Gastroesophageal sphincter (tissue), 4 donors: ENCODE data around the gene RBPJ. TPM values are rescaled to one million over a fixed set of nuclear protein-coding genes. Genes with fewer than 3 reads are reported as not detected.

Experiments used
- ATAC-seq: fragments of 150-250 bp; one replicate; pipeline ENCODE4 v1.9.1; 2016; ENCODE audit warnings: mild to moderate bottlenecking, moderate library complexity
- H3K27ac ChIP-seq, 4 donors: fragments of 200-600 bp; sonication (generic) in 3 of 4; 1 replicate in 3 of 4; 2 replicates in 1 of 4; pipeline ENCODE4 v1.5.1; 2016 to 2019
- H3K27me3 ChIP-seq: fragments of 200-600 bp; sonication (generic); one replicate; pipeline ENCODE4 v1.5.1; 2019
- H3K36me3 ChIP-seq, 2 donors: fragments of 200-600 bp; sonication (generic); one replicate each; pipeline ENCODE4 v1.5.1; 2019; ENCODE audit warnings: control low read depth in 1 of 2
- H3K4me1 ChIP-seq, 3 donors: fragments of 200-600 bp; sonication (generic); 1 replicate in 2 of 3; 2 replicates in 1 of 3; pipeline ENCODE4 v1.5.1; 2016 to 2019; ENCODE audit warnings: control low read depth in 2 of 3
- H3K4me3 ChIP-seq, 2 donors: fragments of 200-600 bp; sonication (generic); one replicate each; pipeline ENCODE4 v1.5.1; 2019; ENCODE audit warnings: mild to moderate bottlenecking in 1 of 2, moderate library complexity in 1 of 2
- H3K9me3 ChIP-seq, 3 donors: fragments of 200-600 bp; sonication (generic); one replicate each; pipeline ENCODE4 v1.5.1; 2017 to 2019; ENCODE audit warnings: control low read depth in 2 of 3
- CTCF ChIP-seq, 4 experiments: fragments of 200-600 bp in 2 of 4; fragments of 450-650 bp in 2 of 4; sonication (generic) in 1 of 4; IDR thresholded peaks; one replicate each; pipeline ENCODE4 v1.5.1; 2017 to 2019; ENCODE audit warnings: antibody characterized with exemption in 4 of 4, mild to moderate bottlenecking in 2 of 4, moderate library complexity in 2 of 4
- EP300 ChIP-seq: sonication (generic); formaldehyde crosslinking; IDR thresholded peaks from one replicate; pipeline ENCODE4 v1.6.1; 2017; ENCODE audit warnings: antibody characterized with exemption, mild to moderate bottlenecking
- POLR2A ChIP-seq, 2 donors: fragments of 450-650 bp; IDR thresholded peaks; one replicate each; pipeline ENCODE4 v1.6.1; 2017; ENCODE audit warnings: antibody characterized with exemption in 2 of 2, mild to moderate bottlenecking in 2 of 2, moderate library complexity in 1 of 2
- POLR2AphosphoS5 ChIP-seq: sonication (generic); formaldehyde crosslinking; IDR thresholded peaks from one replicate; pipeline ENCODE4 v1.6.1; 2017; ENCODE audit warnings: antibody characterized with exemption
- WGBS, 2 donors: methylation state at CpG; one replicate each; pipeline ENCODE4 v1.1.5; 2018; ENCODE audit warnings: low coverage in 1 of 2; 5-methylcytosine and 5-hydroxymethylcytosine counted together
- total RNA-seq, 4 donors: library from RNA; depleted of rRNA; stranded (reverse); fragments of >200 nt; gene quantifications; one replicate each; pipeline ENCODE4 v1.1.0, GENCODE V29; 2016

Gene RBPJ
- total RNA-seq, 4 donors from 2014 or later = 49.5 to 128 (median 77.6) TPM

- Histone ChIP-seq H3K9me3 (no peaks in the 10 kb centered on the region), H3K27ac (peak overlapping the region in 1 of 4 donors; percentile 49), H3K36me3 (peaks cover 0 to 32% of the 10 kb centered on the region in 2 donors), H3K27me3 (no peaks in the 10 kb centered on the region), H3K4me3 (no peak overlapping the region), H3K4me1 (peaks cover 0 to 45% (median 0%) of the 10 kb centered on the region in 3 donors)
- ATAC-seq = no peak
- TF ChIP-seq CTCF (IDR thresholded peaks at IDR 0.05) = no peak
- TF ChIP-seq POLR2A (IDR thresholded peaks at IDR 0.05) = no peak
- TF ChIP-seq POLR2AphosphoS5 = no peak
- TF ChIP-seq EP300 = no peak
- WGBS, 2 donors = 76 to 78% methylated on average over 2 of the region's 2 CpGs
Observed at GRCh38 chr4:26420438-26420837, 99.6 kb downstream of the RBPJ start.

GRCh38 chr4:26420913-26421312 is 100.1 kb downstream of the RBPJ start:
- Histone ChIP-seq H3K4me1 (peaks cover 0 to 40% (median 0%) of the 10 kb centered on the region in 3 donors), H3K4me3 (no peak overlapping the region), H3K27me3 (no peaks in the 10 kb centered on the region), H3K36me3 (peaks cover 0 to 32% of the 10 kb centered on the region in 2 donors), H3K9me3 (no peaks in the 10 kb centered on the region), H3K27ac (peak overlapping the region in 1 of 4 donors; percentile 49)
- no peak for ATAC-seq
- TF ChIP-seq POLR2A (IDR thresholded peaks at IDR 0.05) (no peak), POLR2AphosphoS5 (no peak), EP300 (no peak), CTCF (IDR thresholded peaks at IDR 0.05) (no peak)
- 18 to 20% methylated on average over 1 of the region's 1 CpG for WGBS, 2 donors

GRCh38 chr4:26424153-26424552 is 103.3 kb downstream of the RBPJ start:
- Histone ChIP-seq H3K4me3 (no peak overlapping the region), H3K9me3 (no peaks in the 10 kb centered on the region), H3K27me3 (no peaks in the 10 kb centered on the region), H3K27ac (no peak overlapping the region), H3K36me3 (peaks cover 0 to 37% of the 10 kb centered on the region in 2 donors), H3K4me1 (peaks cover 0 to 33% (median 0%) of the 10 kb centered on the region in 3 donors)
- TF ChIP-seq EP300 = no peak
- ATAC-seq = no peak
- 50 to 67% methylated on average over 2 of the region's 2 CpGs for WGBS, 2 donors

GRCh38 chr4:26424838-26425237 is 104.0 kb downstream of the RBPJ start:
- Histone ChIP-seq H3K36me3 (peaks cover 0 to 44% of the 10 kb centered on the region in 2 donors), H3K4me3 (no peak overlapping the region), H3K27me3 (no peaks in the 10 kb centered on the region), H3K27ac (no peak overlapping the region), H3K4me1 (peaks cover 0 to 28% (median 0%) of the 10 kb centered on the region in 3 donors), H3K9me3 (no peaks in the 10 kb centered on the region)
- TF ChIP-seq POLR2AphosphoS5 (no peak), POLR2A (IDR thresholded peaks at IDR 0.05) (no peak), EP300 (no peak), CTCF (IDR thresholded peaks at IDR 0.05) (peak in 1 of 4 experiments; percentile 6)
- WGBS, 2 donors = 88 to 100% methylated on average over 3 of the region's 3 CpGs
- ATAC-seq = no peak

- ATAC-seq = no peak
- Histone ChIP-seq H3K27ac (no peak overlapping the region), H3K9me3 (no peaks in the 10 kb centered on the region), H3K4me3 (no peak overlapping the region), H3K27me3 (no peaks in the 10 kb centered on the region), H3K4me1 (peaks cover 0 to 19% (median 0%) of the 10 kb centered on the region in 3 donors), H3K36me3 (peaks cover 0 to 52% of the 10 kb centered on the region in 2 donors)
- 59 to 100% methylated on average over 1 of the region's 1 CpG for WGBS, 2 donors
- TF ChIP-seq CTCF (IDR thresholded peaks at IDR 0.05) = no peak
- TF ChIP-seq EP300 = no peak
- no peak for TF ChIP-seq POLR2AphosphoS5
- TF ChIP-seq POLR2A (IDR thresholded peaks at IDR 0.05) = no peak
Observed at GRCh38 chr4:26425953-26426352, 105.1 kb downstream of the RBPJ start.
